Esophagus muscularis mucosa (tissue), 3 donors: ENCODE results near the gene ZNF385A.

Source experiments
- CTCF ChIP-seq, 3 experiments: fragments of 200-600 bp in 2 of 3; fragments of 450-650 bp in 1 of 3; sonication (generic) in 2 of 3; IDR thresholded peaks; one replicate each; pipeline ENCODE4 v1.5.1; 2017 to 2019; ENCODE audit warnings: antibody characterized with exemption in 3 of 3, mild to moderate bottlenecking in 2 of 3, moderate library complexity in 1 of 3
- POLR2A ChIP-seq: fragments of 450-650 bp; IDR thresholded peaks from one replicate; pipeline ENCODE4 v1.6.1; 2017; ENCODE audit warnings: antibody characterized with exemption, moderate library complexity, mild to moderate bottlenecking, low read depth

DNA sequence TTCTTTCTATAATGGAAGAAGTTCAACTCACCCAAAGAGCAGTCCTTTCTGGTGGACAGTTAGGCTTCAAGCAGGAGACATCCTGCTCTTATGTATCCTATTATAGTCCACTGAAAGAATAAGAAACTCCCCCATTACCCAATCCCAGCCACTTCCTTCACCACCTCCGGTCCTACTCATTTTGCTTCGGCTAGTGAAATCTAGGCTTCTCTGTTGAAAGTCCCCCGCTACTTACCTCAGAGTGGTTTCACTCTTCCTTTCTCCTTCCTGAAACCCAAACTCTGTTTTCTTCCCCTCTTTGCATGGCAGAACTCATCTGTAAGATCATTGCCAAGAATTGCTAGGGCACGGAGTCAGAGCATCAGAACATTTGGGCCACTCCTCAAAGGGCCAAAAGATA lies 20.1 kb downstream of the ZNF385A start, which contains the start of gene GPR84:
- TF ChIP-seq POLR2A: no peak
- TF ChIP-seq CTCF (IDR thresholded peaks at IDR 0.05): no peak
